Astrocyte (in vitro differentiated cells and primary cell): Measurements from ENCODE around the gene DCUN1D4. TPM values are rescaled to one million over a fixed set of nuclear protein-coding genes. Genes with fewer than 3 reads are reported as not detected.

Experiments
- DNase-seq: peaks from one replicate; pipeline ENCODE4 v3.0.0-alpha.2; 2010; ENCODE audit warnings: low read depth
- FAIRE-seq: peaks from 2 replicates; lab custom pipeline; 2011; peaks lifted over from hg19 to GRCh38; lab: Jason Lieb, UNC
- H2AFZ ChIP-seq: 2 replicates; pipeline ENCODE4 v1.6.0; 2012; ENCODE audit warnings: low read depth, low read length, inconsistent platforms
- H3K27ac ChIP-seq: 2 replicates; pipeline ENCODE4 v1.5.1; 2011; ENCODE audit warnings: low read depth, low read length, inconsistent platforms
- H3K27me3 ChIP-seq: 2 replicates; pipeline ENCODE4 v1.6.0; 2011; ENCODE audit warnings: low read length, inconsistent platforms; ENCODE audit not compliant: insufficient read depth
- H3K36me3 ChIP-seq: 2 replicates; pipeline ENCODE4 v1.5.1; 2011; ENCODE audit warnings: low read length, inconsistent platforms; ENCODE audit not compliant: insufficient read depth
- H3K4me1 ChIP-seq: 2 replicates; pipeline ENCODE4 v1.5.1; 2011; ENCODE audit warnings: low read length, inconsistent platforms; ENCODE audit not compliant: insufficient read depth
- H3K4me2 ChIP-seq: 2 replicates; pipeline ENCODE4 v1.6.0; 2012; ENCODE audit warnings: low read length, inconsistent platforms
- H3K4me3 ChIP-seq: 2 replicates; pipeline ENCODE4 v1.5.1; 2011; ENCODE audit warnings: low read depth, mild to moderate bottlenecking, low read length, inconsistent platforms; ENCODE audit not compliant: insufficient read depth
- H3K79me2 ChIP-seq: 2 replicates; pipeline ENCODE4 v1.6.0; 2012; ENCODE audit warnings: mild to moderate bottlenecking, low read length, inconsistent platforms; ENCODE audit not compliant: insufficient read depth
- H3K9ac ChIP-seq: 2 replicates; pipeline ENCODE4 v1.6.0; 2012; ENCODE audit warnings: mild to moderate bottlenecking, low read length, inconsistent platforms
- H3K9me3 ChIP-seq: 2 replicates; pipeline ENCODE4 v1.5.1; 2012; ENCODE audit warnings: low read depth, mild to moderate bottlenecking, low read length, inconsistent platforms; ENCODE audit not compliant: insufficient read depth
- H4K20me1 ChIP-seq: 2 replicates; pipeline ENCODE4 v1.6.0; 2012; ENCODE audit warnings: low read length, inconsistent platforms; ENCODE audit not compliant: insufficient read depth
- H3K27ac Mint-ChIP-seq: one replicate; pipeline ENCODE4 v1.8.0; 2021; ENCODE audit warnings: mild to moderate bottlenecking, mixed read lengths; ENCODE audit not compliant: unreplicated experiment
- H3K27me3 Mint-ChIP-seq: one replicate; pipeline ENCODE4 v1.8.0; 2021; ENCODE audit warnings: low read depth, mixed read lengths; ENCODE audit not compliant: unreplicated experiment
- H3K36me3 Mint-ChIP-seq: one replicate; pipeline ENCODE4 v1.8.0; 2021; ENCODE audit warnings: low read depth, mixed read lengths; ENCODE audit not compliant: unreplicated experiment
- H3K4me1 Mint-ChIP-seq: one replicate; pipeline ENCODE4 v1.8.0; 2021; ENCODE audit warnings: low read depth, mixed read lengths; ENCODE audit not compliant: unreplicated experiment
- H3K4me3 Mint-ChIP-seq: one replicate; pipeline ENCODE4 v1.8.0; 2021; ENCODE audit warnings: mild to moderate bottlenecking, moderate library complexity, mixed read lengths; ENCODE audit not compliant: unreplicated experiment
- H3K9me3 Mint-ChIP-seq: one replicate; pipeline ENCODE4 v1.8.0; 2021; ENCODE audit warnings: mild to moderate bottlenecking, mixed read lengths; ENCODE audit not compliant: unreplicated experiment
- EZH2 ChIP-seq: IDR thresholded peaks from 2 replicates; pipeline ENCODE4 v1.6.1; 2012; ENCODE audit warnings: mild to moderate bottlenecking, low read length, inconsistent platforms; ENCODE audit not compliant: insufficient read depth
- total RNA-seq: library from RNA; stranded (reverse); gene quantifications from 2 replicates; pipeline ENCODE4 v1.2.1, GENCODE V29; 2021
- TF ChIP-seq, protein P1 (sequence below): IDR thresholded peaks from 2 replicates; pipeline ENCODE4 v1.5.1; 2011; ENCODE audit warnings: low read depth, mild to moderate bottlenecking, inconsistent platforms, low read length, moderate library complexity; ENCODE audit not compliant: insufficient read depth

The DCUN1D4 gene
- total RNA-seq, 1 donor from 2014 or later = 59.0 TPM

DNA sequence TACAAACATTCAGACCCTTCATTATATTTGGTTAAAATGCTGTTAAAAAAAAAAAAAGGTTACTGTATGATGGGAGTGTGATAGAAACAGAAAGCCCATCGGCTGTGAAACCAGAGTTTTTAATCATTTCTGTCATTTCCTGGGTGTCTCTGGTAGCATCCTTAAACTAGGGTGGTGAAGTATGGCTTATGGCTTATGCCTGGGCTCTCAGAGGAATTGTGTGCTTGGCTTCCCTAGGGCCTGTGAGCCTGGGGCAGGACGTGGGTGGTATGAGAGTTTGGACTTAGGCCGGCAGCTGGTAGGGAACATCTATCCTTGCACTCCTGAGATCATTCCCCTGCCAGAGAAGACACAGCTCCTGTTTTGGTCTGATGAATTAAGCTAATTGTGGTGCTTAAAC, 52.2 kb downstream of the DCUN1D4 start:
- H3K27ac ChIP-seq = no peak overlapping the region
- Mint-ChIP-seq H3K9me3 (no peaks in the 10 kb centered on the region), H3K4me1 (peaks cover 10% of the 10 kb centered on the region), H3K27me3 (no peaks in the 10 kb centered on the region), H3K36me3 (peaks cover 8% of the 10 kb centered on the region), H3K4me3 (no peak overlapping the region), H3K27ac (peak overlapping the region; percentile 68)
- peaks cover 21% of the 10 kb centered on the region for H3K36me3 ChIP-seq
- peaks cover 11% of the 10 kb centered on the region for H3K4me1 ChIP-seq
- no peaks in the 10 kb centered on the region for H3K79me2 ChIP-seq
- H3K27me3 ChIP-seq = no peaks in the 10 kb centered on the region
- no peak overlapping the region for H3K4me3 ChIP-seq
- FAIRE-seq (no peak), DNase-seq (no peak)
- no peak for TF ChIP-seq EZH2
- TF ChIP-seq, protein P1, sequence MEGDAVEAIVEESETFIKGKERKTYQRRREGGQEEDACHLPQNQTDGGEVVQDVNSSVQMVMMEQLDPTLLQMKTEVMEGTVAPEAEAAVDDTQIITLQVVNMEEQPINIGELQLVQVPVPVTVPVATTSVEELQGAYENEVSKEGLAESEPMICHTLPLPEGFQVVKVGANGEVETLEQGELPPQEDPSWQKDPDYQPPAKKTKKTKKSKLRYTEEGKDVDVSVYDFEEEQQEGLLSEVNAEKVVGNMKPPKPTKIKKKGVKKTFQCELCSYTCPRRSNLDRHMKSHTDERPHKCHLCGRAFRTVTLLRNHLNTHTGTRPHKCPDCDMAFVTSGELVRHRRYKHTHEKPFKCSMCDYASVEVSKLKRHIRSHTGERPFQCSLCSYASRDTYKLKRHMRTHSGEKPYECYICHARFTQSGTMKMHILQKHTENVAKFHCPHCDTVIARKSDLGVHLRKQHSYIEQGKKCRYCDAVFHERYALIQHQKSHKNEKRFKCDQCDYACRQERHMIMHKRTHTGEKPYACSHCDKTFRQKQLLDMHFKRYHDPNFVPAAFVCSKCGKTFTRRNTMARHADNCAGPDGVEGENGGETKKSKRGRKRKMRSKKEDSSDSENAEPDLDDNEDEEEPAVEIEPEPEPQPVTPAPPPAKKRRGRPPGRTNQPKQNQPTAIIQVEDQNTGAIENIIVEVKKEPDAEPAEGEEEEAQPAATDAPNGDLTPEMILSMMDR = no peak
- no peak overlapping the region for H3K9ac ChIP-seq
- no peaks in the 10 kb centered on the region for H3K9me3 ChIP-seq
- H2AFZ ChIP-seq = no peak overlapping the region
- H4K20me1 ChIP-seq = no peaks in the 10 kb centered on the region
- H3K4me2 ChIP-seq = no peak overlapping the region

GRCh38 chr4:51895816-51896408, 53.0 kb downstream of the DCUN1D4 start:
- no peak for FAIRE-seq

GRCh38 chr4:51901363-51901762, 58.4 kb downstream of the DCUN1D4 start:
- Histone ChIP-seq H3K4me1 (no peaks in the 10 kb centered on the region), H3K27ac (no peak overlapping the region), H3K4me3 (no peak overlapping the region), H4K20me1 (no peaks in the 10 kb centered on the region), H3K9me3 (no peaks in the 10 kb centered on the region), H2AFZ (no peak overlapping the region), H3K4me2 (no peak overlapping the region), H3K27me3 (no peaks in the 10 kb centered on the region), H3K9ac (no peak overlapping the region), H3K79me2 (no peaks in the 10 kb centered on the region), H3K36me3 (peaks cover 18% of the 10 kb centered on the region)
- no peak for DNase-seq
- Mint-ChIP-seq H3K27ac (no peak overlapping the region), H3K27me3 (no peaks in the 10 kb centered on the region), H3K4me1 (peaks cover 2% of the 10 kb centered on the region), H3K36me3 (peaks cover 16% of the 10 kb centered on the region), H3K4me3 (no peak overlapping the region), H3K9me3 (no peaks in the 10 kb centered on the region)
- TF ChIP-seq, protein P1 = no peak
- no peak for TF ChIP-seq EZH2
- no peak for FAIRE-seq

More at GRCh38 chr4:51895816-51896408, 53.0 kb downstream of the DCUN1D4 start:
- Mint-ChIP-seq H3K27ac (no peak overlapping the region), H3K4me3 (no peak overlapping the region), H3K36me3 (peaks cover 11% of the 10 kb centered on the region), H3K27me3 (no peaks in the 10 kb centered on the region), H3K9me3 (no peaks in the 10 kb centered on the region), H3K4me1 (peaks cover 10% of the 10 kb centered on the region)
- no peak overlapping the region for H3K9ac ChIP-seq
- no peak overlapping the region for H3K4me3 ChIP-seq
- peak; percentile 43 for DNase-seq
- no peaks in the 10 kb centered on the region for H3K27me3 ChIP-seq
- no peak overlapping the region for H3K4me2 ChIP-seq
- no peaks in the 10 kb centered on the region for H3K9me3 ChIP-seq
- no peak for TF ChIP-seq EZH2
- TF ChIP-seq, protein P1 = peak; percentile 89
- H3K4me1 ChIP-seq = peaks cover 11% of the 10 kb centered on the region
- peaks cover 23% of the 10 kb centered on the region for H3K36me3 ChIP-seq
- peak overlapping the region; percentile 20 for H3K27ac ChIP-seq
- H3K79me2 ChIP-seq = no peaks in the 10 kb centered on the region
- H4K20me1 ChIP-seq = no peaks in the 10 kb centered on the region
- no peak overlapping the region for H2AFZ ChIP-seq
